GM20000 (cell line): ENCODE data around the gene ESYT1.

Source experiments
- DNase-seq: peaks from one replicate; pipeline ENCODE4 v3.0.0; 2012; ENCODE audit warnings: low spot score
- TF ChIP-seq, protein P1 (sequence below): IDR thresholded peaks from 2 replicates; pipeline ENCODE4 v1.5.1; 2012; ENCODE audit warnings: mild to moderate bottlenecking, control low read depth; ENCODE audit errors: extremely low read depth, missing control alignments

The ESYT1 gene

DNA sequence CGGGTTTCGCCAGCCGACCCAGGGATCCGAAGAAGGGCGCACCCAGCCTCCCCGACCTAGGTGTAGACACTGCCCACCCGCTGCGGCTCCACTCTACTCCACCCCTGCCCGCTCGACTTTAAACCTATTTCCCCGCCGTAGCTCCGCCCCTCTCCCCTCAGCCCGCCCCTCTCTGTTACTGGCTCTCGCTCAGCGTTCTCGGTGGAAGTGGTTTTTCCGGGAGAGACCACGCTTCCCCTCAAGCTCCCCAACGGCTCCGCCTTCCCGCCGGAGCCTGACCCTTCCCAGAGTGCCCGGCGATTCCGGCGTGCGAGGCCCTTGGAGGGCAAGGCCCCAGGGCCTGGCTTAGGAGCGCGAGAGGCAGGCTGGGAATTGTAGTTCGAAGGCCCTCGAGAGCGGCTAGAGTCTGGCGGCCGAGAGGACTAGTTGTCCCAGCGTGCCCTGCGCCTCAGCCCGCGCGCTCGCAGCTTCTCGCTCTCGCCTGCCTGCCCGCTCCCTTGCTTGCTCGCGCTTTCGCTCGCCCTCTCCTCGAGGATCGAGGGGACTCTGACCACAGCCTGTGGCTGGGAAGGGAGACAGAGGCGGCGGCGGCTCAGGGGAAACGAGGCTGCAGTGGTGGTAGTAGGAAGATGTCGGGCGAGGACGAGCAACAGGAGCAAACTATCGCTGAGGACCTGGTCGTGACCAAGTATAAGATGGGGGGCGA, 23.8 kb upstream of the ESYT1 start, which contains the start of gene PA2G4:
PA2G4 (plus strand) TSS at position 451 of the 706 bp plus-strand sequence; CDS start at position 630, 179 bp downstream.
- peak; percentile 93 for DNase-seq

DNA sequence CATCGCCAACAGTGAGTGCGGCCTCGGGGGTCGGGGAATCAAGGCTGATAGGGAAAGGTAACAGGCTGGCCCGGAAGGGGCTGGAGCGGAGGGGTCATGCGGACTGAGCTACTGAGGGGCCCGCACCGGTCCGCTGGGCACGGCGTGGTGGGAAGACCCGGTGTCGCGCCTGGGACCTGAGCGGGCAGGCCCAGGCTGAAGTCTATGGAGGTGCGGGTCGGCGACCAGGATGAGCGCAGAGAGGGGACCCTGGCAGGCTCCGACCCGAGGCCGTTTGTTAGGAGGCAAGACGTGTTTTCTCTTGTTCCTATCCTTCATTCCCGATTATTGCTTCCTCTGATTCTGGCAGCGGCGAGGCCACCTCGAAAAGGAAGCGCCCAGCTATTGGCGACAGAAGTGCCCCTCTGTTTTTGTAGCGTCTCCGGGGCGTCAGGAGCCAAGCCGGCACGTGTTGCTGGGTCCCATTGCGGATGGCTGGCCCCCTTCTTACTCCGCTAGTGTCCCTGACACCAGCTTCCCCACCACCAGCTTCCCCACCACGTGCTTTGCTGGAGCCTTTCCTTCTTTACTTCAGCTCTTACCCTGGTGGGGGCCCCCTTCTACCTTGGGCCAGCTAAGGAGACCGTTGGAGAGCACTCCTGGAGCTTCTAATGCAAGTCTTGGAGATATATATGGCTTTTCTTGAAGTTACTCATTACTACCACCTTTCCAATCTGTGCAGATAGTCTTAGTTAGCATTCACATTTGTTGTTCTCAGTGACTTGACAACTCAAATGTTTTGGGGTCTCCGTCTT, 23.1 kb upstream of the ESYT1 start:
- TF ChIP-seq, protein P1, sequence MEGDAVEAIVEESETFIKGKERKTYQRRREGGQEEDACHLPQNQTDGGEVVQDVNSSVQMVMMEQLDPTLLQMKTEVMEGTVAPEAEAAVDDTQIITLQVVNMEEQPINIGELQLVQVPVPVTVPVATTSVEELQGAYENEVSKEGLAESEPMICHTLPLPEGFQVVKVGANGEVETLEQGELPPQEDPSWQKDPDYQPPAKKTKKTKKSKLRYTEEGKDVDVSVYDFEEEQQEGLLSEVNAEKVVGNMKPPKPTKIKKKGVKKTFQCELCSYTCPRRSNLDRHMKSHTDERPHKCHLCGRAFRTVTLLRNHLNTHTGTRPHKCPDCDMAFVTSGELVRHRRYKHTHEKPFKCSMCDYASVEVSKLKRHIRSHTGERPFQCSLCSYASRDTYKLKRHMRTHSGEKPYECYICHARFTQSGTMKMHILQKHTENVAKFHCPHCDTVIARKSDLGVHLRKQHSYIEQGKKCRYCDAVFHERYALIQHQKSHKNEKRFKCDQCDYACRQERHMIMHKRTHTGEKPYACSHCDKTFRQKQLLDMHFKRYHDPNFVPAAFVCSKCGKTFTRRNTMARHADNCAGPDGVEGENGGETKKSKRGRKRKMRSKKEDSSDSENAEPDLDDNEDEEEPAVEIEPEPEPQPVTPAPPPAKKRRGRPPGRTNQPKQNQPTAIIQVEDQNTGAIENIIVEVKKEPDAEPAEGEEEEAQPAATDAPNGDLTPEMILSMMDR, result no peak
- no peak for DNase-seq

More for the DNA sequence above, 23.8 kb upstream of the ESYT1 start, which contains the start of gene PA2G4:
- TF ChIP-seq, protein P1, result no peak

DNA sequence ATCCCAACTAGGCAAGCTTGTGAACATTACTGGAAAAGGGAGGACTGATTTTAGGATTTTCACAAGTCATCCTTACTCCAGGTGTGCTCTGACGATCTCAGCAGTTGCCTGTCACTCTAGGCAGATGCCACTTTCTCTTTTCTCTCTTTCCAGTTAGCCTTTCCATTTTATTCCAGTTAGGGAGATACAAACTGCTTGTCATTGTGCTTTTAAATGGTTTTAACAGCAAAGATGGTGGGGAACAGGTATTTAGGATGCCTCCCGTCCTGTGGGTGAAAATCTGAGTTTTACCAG, 22.5 kb upstream of the ESYT1 start:
- DNase-seq, result no peak
- TF ChIP-seq, protein P1, result no peak

DNA sequence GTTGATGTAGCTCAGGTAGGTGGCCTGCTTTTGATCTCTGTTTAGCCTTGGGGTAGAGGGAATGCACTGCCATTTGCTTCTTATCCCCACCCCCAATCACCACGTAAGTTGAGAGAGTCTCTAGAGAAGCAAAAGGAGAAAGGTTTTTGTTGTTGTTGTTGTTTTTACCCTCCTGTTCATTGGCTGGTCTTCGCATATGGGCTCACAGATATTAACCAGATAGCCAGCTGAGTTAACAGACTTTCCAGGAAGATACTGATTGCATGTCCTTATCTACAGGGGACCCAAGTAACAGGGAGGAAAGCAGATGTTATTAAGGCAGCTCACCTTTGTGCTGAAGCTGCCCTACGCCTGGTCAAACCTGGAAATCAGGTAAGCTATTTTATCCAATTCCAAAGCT, 20.8 kb upstream of the ESYT1 start:
- TF ChIP-seq, protein P1, result no peak
- DNase-seq, result no peak

DNA sequence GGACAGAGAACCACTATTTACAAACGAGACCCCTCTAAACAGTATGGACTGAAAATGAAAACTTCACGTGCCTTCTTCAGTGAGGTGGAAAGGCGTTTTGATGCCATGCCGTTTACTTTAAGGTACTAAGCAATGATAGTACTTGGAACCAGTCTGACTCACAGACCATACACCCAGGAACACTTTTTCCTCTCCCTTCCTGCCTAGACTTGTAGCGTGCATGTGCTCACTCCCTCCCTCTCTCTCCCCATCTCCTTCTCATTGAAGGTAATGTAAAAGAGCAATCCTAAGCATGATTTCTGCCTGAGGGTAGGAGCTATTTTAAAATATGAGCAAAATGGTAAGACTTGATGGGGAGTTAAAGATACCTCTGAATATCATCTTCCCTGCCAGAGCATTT, 17.5 kb upstream of the ESYT1 start:
- DNase-seq, result no peak
- TF ChIP-seq, protein P1, result no peak

DNA sequence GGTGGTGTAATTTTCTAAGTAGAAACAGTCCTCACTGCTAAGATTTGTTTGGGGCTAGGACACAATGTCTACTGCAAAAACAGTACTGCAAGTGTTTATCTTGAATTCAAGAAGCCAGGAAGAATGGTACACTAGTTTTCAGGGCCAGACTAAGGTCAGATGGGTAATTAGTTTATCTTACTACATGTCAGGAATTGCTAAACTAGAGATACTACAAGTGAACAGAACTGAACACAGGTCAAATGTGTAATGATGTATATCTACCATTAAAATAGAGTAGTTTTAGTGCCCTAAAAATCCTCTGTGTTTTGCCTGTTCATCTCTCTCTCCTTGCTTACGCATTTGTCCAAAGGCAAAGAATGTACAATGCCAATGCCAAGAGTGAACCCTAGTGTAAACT, 14.0 kb upstream of the ESYT1 start:
- no peak for DNase-seq
- TF ChIP-seq, protein P1, result no peak

DNA sequence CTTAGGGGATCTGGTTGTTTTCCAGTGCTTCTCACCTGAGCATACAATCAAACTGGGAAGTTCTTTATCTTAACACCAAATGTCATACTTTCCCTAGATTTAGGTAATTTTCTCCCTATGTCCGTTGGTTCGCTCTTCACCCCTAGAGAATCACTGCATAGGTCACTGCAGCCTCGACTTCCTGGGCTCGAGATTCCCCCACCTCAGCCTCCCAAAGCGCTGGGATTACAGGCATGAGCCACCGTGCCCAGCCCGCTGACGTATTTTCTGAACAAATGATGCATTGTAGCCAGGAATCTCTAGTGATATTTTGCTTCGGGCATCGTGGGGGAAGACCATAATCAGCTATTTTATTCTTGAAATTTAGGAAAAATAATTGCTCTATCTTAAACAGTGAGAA, 12.7 kb upstream of the ESYT1 start:
- no peak for DNase-seq

More for the DNA sequence above, 12.7 kb upstream of the ESYT1 start:
- TF ChIP-seq, protein P1, result no peak
